Fibroblast of mammary gland (primary cell): ENCODE measurements around the gene CKM.

Source experiments
- DNase-seq: peaks from one replicate; pipeline ENCODE4 v3.0.0-alpha.2; 2010; ENCODE audit warnings: low read depth
- H3K4me3 ChIP-seq: 2 replicates; pipeline ENCODE4 v1.5.1; 2011; ENCODE audit warnings: low read depth, mild to moderate bottlenecking, low read length, moderate library complexity; ENCODE audit not compliant: control insufficient read depth
- CTCF ChIP-seq: conservative IDR thresholded peaks from 2 replicates; pipeline ENCODE4 v1.5.1; 2011; ENCODE audit warnings: low read depth, low read length, inconsistent platforms; ENCODE audit not compliant: control insufficient read depth, insufficient read depth

CKM gene

DNA sequence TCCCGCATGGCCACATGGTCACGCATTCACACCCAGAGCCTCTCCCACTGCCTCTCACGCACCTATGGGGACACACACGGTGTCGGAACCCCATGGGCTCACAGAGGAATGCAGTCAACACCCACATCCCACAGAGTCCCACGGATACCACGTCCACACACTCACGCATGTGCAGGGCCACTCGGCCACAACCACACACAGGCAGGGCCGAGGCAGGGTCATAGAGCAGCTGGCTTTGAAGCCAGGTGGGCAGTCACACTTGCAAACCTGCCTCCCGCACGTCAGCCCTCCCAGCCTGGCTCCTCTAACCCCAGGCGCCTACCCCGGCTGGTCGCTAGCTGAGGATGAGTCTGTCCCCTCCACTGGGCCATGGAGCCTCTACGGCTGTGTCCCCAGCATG lies 39.6 kb upstream of the CKM start:
- DNase-seq = no peak
- no peak overlapping the region for H3K4me3 ChIP-seq
- no peak for TF ChIP-seq CTCF

DNA sequence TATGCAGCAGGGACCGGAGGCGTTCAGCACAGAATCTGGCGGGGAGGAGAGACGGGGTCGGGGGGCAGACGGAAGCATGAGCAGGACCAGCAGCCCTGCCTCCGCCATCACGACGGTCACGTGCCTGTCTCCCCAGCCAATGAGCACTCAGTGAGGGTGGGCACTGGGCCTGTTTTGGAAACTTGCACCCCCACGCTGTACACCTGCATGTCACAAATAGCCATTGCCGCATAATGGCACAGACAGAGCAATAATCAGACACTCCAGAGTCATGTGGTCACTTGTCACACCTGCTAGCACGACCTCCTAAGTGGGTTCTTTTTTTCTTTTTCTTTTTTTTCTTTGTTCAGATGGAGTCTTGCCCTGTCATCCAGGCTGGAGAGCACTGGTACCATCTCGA lies 38.9 kb upstream of the CKM start:
- DNase-seq = no peak
- TF ChIP-seq CTCF = no peak
- no peak overlapping the region for H3K4me3 ChIP-seq

DNA sequence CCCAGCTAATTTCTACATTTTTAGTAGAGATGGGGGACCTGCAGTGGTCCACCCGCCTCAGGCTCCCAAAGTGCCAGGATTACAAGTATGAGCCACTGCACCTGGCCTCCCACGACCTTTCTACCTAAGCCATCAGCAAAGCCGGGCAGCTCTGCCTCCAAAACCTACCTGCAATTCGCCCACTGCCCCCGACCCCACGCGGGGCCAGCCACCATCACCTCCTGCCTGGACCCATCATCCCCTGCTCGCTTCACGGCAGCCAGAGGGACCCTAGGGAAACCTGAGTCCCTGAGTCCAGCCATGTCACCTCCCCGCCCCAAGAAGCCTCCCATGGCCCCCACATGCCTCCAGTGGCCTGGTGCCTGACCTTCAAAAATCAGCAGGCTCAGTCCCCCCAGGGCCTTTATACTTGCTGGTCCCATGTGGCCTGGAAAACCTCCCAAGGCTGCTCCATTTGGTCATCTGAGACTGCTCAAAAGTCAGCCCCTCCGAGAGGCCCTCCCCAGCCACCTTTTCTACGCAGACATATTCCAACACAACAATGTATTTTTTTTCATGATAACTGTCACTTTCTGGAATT lies 35.6 kb upstream of the CKM start:
- DNase-seq = no peak
- H3K4me3 ChIP-seq = no peak overlapping the region
- TF ChIP-seq CTCF = no peak

- H3K4me3 ChIP-seq = no peak overlapping the region
- no peak for DNase-seq
- TF ChIP-seq CTCF = no peak
These were observed 34.7 kb upstream of the CKM start for GRCh38 chr19:45357445-45357783.

- no peak overlapping the region for H3K4me3 ChIP-seq
- DNase-seq = no peak
- TF ChIP-seq CTCF = no peak
These were observed 34.2 kb upstream of the CKM start for GRCh38 chr19:45356760-45357444.

DNA sequence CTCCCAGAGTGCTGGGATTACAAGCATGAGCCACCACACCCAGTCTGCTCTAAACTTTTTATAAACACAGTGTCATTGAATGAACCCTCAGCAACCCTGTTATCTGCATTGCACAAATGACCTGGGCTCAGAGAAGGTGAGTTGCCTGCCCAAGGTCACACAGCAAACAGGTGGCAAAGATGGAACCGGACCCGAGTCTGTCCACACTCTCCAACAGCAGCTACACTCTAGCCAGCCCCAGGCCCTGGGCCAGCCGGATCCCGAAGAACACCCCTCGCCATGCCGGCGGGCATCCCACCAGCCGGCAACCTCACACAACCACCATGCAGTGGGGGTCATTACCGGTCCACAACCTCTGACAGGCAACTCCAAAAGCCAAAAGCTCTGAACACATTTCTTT lies 33.2 kb upstream of the CKM start:
- no peak for DNase-seq
- no peak for TF ChIP-seq CTCF

More for the DNA sequence above, 33.2 kb upstream of the CKM start:
- H3K4me3 ChIP-seq = no peak overlapping the region
